NCI-H128 (cell line): Measurements from ENCODE around the gene WDR18.

ENCODE experiments used
- DNase-seq: peaks from one replicate; lab custom pipeline; 2025; ENCODE audit not compliant: unreplicated experiment; lab: John Stamatoyannopoulos, UW

WDR18 gene

GRCh38 chr19:1041272-1041834 is 57.2 kb downstream of the WDR18 start:
- DNase-seq, result no peak

DNA sequence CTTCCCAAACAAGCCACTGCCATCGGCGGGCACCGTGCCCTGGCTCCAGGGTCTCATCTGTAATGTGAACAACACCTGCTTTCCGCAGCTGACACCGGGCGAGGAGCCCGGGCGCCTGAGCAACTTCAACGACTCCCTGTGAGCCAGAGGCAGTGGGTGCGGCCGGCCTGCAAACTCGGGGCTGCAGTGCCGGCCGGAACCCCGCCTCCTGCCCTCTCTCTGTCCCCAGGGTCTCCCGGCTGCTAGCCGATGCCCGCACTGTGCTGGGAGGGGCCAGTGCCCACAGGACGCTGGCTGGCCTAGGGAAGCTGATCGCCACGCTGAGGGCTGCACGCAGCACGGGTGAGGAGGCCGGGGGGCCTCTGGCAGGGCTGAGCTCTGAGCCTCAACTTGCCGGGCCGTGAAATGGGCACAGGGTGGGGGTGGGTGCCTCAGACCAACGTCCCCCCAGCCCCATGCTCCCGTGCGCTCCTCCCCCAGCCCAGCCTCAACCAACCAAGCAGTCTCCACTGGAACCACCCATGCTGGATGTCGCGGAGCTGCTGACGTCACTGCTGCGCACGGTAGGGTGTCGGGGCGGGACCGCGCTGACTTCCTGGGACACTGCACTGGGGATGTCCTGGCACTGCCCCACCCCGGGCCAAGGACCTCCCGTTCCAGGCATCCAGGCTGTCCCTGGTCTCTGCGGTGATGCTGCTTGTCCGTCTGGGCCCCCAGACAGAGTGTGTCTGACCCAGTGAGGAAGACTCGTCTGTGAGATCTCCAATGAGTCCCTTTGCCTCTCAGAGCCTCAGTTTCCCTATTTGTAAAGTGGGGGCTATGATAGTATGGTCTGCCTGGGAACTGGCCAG is 57.9 kb downstream of the WDR18 start:
- no peak for DNase-seq

DNA sequence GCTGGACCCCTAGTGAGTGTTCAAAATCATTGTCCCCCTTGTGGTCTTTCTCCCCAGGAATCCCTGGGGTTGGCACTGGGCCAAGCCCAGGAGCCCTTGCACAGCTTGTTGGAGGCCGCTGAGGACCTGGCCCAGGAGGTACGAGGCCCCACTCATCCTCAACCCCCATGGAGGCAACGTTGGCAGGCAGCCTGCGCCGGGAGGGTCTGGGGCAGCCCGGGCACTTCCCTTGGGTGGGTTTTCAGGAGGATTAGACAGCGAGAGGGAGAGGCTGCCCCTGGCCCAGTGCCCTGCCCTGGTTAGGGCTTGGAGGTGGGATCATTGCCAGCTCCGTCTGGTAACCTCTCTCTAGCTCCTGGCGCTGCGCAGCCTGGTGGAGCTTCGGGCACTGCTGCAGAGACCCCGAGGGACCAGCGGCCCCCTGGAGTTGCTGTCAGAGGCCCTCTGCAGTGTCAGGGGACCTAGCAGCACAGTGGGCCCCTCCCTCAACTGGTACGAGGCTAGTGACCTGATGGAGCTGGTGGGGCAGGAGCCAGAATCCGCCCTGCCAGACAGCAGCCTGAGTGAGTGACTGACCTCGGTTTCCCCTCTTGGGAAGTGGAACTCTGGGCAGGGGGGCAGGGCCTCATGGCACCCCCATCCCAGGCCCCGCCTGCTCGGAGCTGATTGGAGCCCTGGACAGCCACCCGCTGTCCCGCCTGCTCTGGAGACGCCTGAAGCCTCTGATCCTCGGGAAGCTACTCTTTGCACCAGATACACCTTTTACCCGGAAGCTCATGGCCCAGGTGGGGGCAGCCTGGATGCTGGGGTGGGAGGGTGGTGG is 58.8 kb downstream of the WDR18 start:
- DNase-seq, result no peak
